Naive B cell (primary cell): ENCODE data around the gene MYO3B. TPM values are rescaled to one million over a fixed set of nuclear protein-coding genes. Genes with fewer than 3 reads are reported as not detected.

Source experiments
- ATAC-seq, 2 donors: fragments of 150-1000 bp; cut with Tn5 transposase; 2 replicates each; pipeline ENCODE4 v1.10.0; 2021; ENCODE audit warnings: low read depth in 2 of 2, mild to moderate bottlenecking in 2 of 2, moderate library complexity in 2 of 2
- DNase-seq: peaks from one replicate; pipeline ENCODE4 v3.0.0; 2022
- H3K27ac Mint-ChIP-seq, 6 donors: one replicate each; pipeline ENCODE4 v1.8.0; 2020 to 2022; ENCODE audit warnings: mild to moderate bottlenecking in 6 of 6, mixed read lengths in 6 of 6, moderate library complexity in 5 of 6, inconsistent platforms in 2 of 6
- H3K27me3 Mint-ChIP-seq, 3 donors: one replicate each; pipeline ENCODE4 v1.8.0; 2021 to 2022; ENCODE audit warnings: mixed read lengths in 3 of 3, mild to moderate bottlenecking in 1 of 3
- H3K36me3 Mint-ChIP-seq, 2 donors: one replicate each; pipeline ENCODE4 v1.8.0; 2020 to 2022; ENCODE audit warnings: mixed read lengths in 2 of 2, inconsistent platforms in 1 of 2, mild to moderate bottlenecking in 1 of 2
- H3K4me1 Mint-ChIP-seq, 3 donors: one replicate each; pipeline ENCODE4 v1.8.0; 2020 to 2022; ENCODE audit warnings: mixed read lengths in 3 of 3, inconsistent platforms in 1 of 3, mild to moderate bottlenecking in 1 of 3, moderate library complexity in 1 of 3
- H3K4me3 Mint-ChIP-seq, 8 donors: one replicate each; pipeline ENCODE4 v1.8.0; 2020 to 2022; ENCODE audit warnings: mild to moderate bottlenecking in 8 of 8, mixed read lengths in 8 of 8, moderate library complexity in 8 of 8, inconsistent platforms in 2 of 8
- H3K9me3 Mint-ChIP-seq, 7 donors: one replicate each; pipeline ENCODE4 v1.8.0; 2020 to 2022; ENCODE audit warnings: mixed read lengths in 7 of 7, mild to moderate bottlenecking in 5 of 7, inconsistent platforms in 2 of 7, moderate library complexity in 1 of 7
- polyA plus RNA-seq, 6 donors: library from polyadenylated mRNA; unstranded; fragments of 300-500 nt; fragmentation: Illumina TruSeq; gene quantifications; one replicate each; pipeline ENCODE4 v1.2.3, GENCODE V29; 2021; ENCODE audit warnings: low read depth in 6 of 6

MYO3B gene
- polyA plus RNA-seq, 6 donors from 2014 or later = not detected

- H3K27ac Mint-ChIP-seq = no peak overlapping the region
- H3K9me3 Mint-ChIP-seq = no peaks in the 10 kb centered on the region
- H3K4me3 Mint-ChIP-seq = no peak overlapping the region
- no peaks in the 10 kb centered on the region for H3K36me3 Mint-ChIP-seq
- DNase-seq (no peak), ATAC-seq (no peak)
- H3K27me3 Mint-ChIP-seq = peaks cover 30 to 61% (median 42%) of the 10 kb centered on the region in 3 donors
- H3K4me1 Mint-ChIP-seq = no peaks in the 10 kb centered on the region
Measured at GRCh38 chr2:170241756-170242155, 63.8 kb downstream of the MYO3B start.

GRCh38 chr2:170243118-170243837, 65.3 kb downstream of the MYO3B start:
- Mint-ChIP-seq H3K4me3 (no peak overlapping the region), H3K9me3 (no peaks in the 10 kb centered on the region), H3K27ac (no peak overlapping the region), H3K27me3 (peaks cover 25 to 47% (median 45%) of the 10 kb centered on the region in 3 donors), H3K36me3 (no peaks in the 10 kb centered on the region), H3K4me1 (no peaks in the 10 kb centered on the region)
- ATAC-seq (no peak), DNase-seq (no peak)

- Mint-ChIP-seq H3K27ac (no peak overlapping the region), H3K27me3 (peaks cover 23 to 41% (median 40%) of the 10 kb centered on the region in 3 donors), H3K9me3 (no peaks in the 10 kb centered on the region), H3K36me3 (no peaks in the 10 kb centered on the region), H3K4me1 (no peaks in the 10 kb centered on the region), H3K4me3 (no peak overlapping the region)
- DNase-seq = no peak
- ATAC-seq = no peak
Measured at GRCh38 chr2:170243898-170244297, 66.0 kb downstream of the MYO3B start.

DNA sequence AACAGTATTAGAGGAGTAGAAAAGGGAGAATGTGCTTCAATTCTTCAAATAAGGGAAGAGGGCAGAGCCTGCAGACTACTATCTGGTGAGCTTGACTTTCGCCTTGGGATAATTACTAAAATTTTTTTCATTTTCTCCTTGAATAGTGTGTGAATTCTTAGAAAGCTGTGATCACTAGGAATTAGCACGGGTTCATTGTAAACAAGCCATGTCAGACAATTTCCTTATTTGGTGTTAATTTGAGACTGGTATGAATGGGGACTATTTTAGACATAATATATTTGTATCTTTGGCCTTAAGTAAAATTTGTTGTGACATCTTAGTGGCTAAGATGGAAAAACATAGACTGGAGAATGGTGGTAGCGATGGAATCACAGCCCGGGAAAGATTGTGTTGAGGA, 66.6 kb downstream of the MYO3B start:
- ATAC-seq = no peak
- no peak overlapping the region for H3K27ac Mint-ChIP-seq
- H3K9me3 Mint-ChIP-seq = no peaks in the 10 kb centered on the region
- no peaks in the 10 kb centered on the region for H3K4me1 Mint-ChIP-seq
- H3K27me3 Mint-ChIP-seq = peaks cover 18 to 37% (median 36%) of the 10 kb centered on the region in 3 donors
- no peak overlapping the region for H3K4me3 Mint-ChIP-seq
- H3K36me3 Mint-ChIP-seq = no peaks in the 10 kb centered on the region
- DNase-seq = no peak

DNA sequence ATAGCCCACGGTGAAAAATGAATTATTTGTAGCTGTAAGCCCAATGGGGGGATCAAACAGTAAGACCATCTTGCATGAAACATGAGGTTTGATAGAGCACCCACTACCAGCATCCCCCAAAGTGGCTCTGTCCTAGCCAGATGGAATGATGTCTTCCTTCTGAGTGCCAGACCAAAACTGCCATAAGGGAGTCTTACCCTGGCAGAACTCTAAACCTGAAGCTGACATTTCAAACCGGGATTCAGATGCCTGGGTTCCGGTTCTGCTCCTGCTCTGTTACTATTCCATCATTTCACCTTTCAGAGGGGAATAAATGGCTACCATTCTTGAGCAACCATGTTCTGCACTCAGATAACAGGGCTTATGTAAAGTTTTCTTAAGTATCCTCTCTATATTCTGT, 67.4 kb downstream of the MYO3B start:
- no peaks in the 10 kb centered on the region for H3K36me3 Mint-ChIP-seq
- H3K4me3 Mint-ChIP-seq = no peak overlapping the region
- DNase-seq (no peak), ATAC-seq (no peak)
- no peaks in the 10 kb centered on the region for H3K9me3 Mint-ChIP-seq
- no peaks in the 10 kb centered on the region for H3K4me1 Mint-ChIP-seq
- H3K27me3 Mint-ChIP-seq = peaks cover 14 to 33% (median 28%) of the 10 kb centered on the region in 3 donors
- H3K27ac Mint-ChIP-seq = peak overlapping the region in 1 of 6 donors; percentile 17

- ATAC-seq (no peak), DNase-seq (no peak)
- Mint-ChIP-seq H3K36me3 (no peaks in the 10 kb centered on the region), H3K9me3 (no peaks in the 10 kb centered on the region), H3K4me3 (no peak overlapping the region), H3K4me1 (no peaks in the 10 kb centered on the region), H3K27me3 (peaks cover 7 to 30% (median 26%) of the 10 kb centered on the region in 3 donors), H3K27ac (no peak overlapping the region)
Measured at GRCh38 chr2:170247333-170247732, 69.4 kb downstream of the MYO3B start.

- Mint-ChIP-seq H3K4me1 (no peaks in the 10 kb centered on the region), H3K27me3 (peaks cover 6 to 31% (median 30%) of the 10 kb centered on the region in 3 donors), H3K4me3 (no peak overlapping the region), H3K9me3 (peaks cover 0 to 4% (median 0%) of the 10 kb centered on the region in 7 donors), H3K27ac (no peak overlapping the region), H3K36me3 (peaks cover 0 to 5% of the 10 kb centered on the region in 2 donors)
- DNase-seq (no peak), ATAC-seq (no peak)
Measured at GRCh38 chr2:170247882-170248393, 70.0 kb downstream of the MYO3B start.

- Mint-ChIP-seq H3K27me3 (peaks cover 9 to 34% (median 30%) of the 10 kb centered on the region in 3 donors), H3K36me3 (peaks cover 0 to 13% of the 10 kb centered on the region in 2 donors), H3K27ac (peak overlapping the region in 1 of 6 donors; percentile 16), H3K4me1 (no peaks in the 10 kb centered on the region), H3K4me3 (no peak overlapping the region), H3K9me3 (peaks cover 0 to 5% (median 0%) of the 10 kb centered on the region in 7 donors)
- ATAC-seq (no peak), DNase-seq (no peak)
Measured at GRCh38 chr2:170248574-170249393, 70.8 kb downstream of the MYO3B start.

DNA sequence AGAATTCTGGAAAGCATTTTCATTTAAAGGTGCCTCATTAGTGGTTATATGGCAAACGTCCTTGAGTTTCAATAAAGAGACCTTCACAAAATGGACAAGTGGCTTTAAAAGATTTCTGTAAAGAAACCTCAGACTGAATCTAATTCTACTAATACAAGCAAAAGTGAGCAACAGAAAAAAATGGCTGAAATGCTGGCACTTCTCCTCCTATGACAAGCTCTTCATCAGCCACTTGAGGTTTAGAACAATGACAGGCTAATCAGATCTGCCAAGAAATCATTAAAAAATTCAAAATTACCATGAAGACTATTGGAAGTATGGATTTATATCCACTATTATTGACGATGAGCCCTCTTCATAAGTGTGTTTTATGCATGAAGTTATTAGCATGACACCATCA, 71.8 kb downstream of the MYO3B start:
- DNase-seq (no peak), ATAC-seq (no peak)
- Mint-ChIP-seq H3K4me1 (no peaks in the 10 kb centered on the region), H3K4me3 (no peak overlapping the region), H3K36me3 (peaks cover 0 to 14% of the 10 kb centered on the region in 2 donors), H3K27ac (no peak overlapping the region), H3K9me3 (peaks cover 0 to 5% (median 0%) of the 10 kb centered on the region in 7 donors), H3K27me3 (peaks cover 11 to 31% (median 22%) of the 10 kb centered on the region in 3 donors)

GRCh38 chr2:170250584-170250983, 72.6 kb downstream of the MYO3B start:
- Mint-ChIP-seq H3K4me1 (no peaks in the 10 kb centered on the region), H3K27ac (no peak overlapping the region), H3K4me3 (no peak overlapping the region), H3K9me3 (peaks cover 0 to 5% (median 0%) of the 10 kb centered on the region in 7 donors), H3K36me3 (peaks cover 0 to 14% of the 10 kb centered on the region in 2 donors), H3K27me3 (peaks cover 11 to 31% (median 17%) of the 10 kb centered on the region in 3 donors)
- ATAC-seq (no peak), DNase-seq (no peak)

- no peak overlapping the region for H3K4me3 Mint-ChIP-seq
- ATAC-seq = no peak
- H3K27ac Mint-ChIP-seq = no peak overlapping the region
- peaks cover 0 to 23% (median 3%) of the 10 kb centered on the region in 7 donors for H3K9me3 Mint-ChIP-seq
- peaks cover 0 to 14% of the 10 kb centered on the region in 2 donors for H3K36me3 Mint-ChIP-seq
- DNase-seq = no peak
- no peaks in the 10 kb centered on the region for H3K4me1 Mint-ChIP-seq
- peaks cover 11 to 41% (median 20%) of the 10 kb centered on the region in 3 donors for H3K27me3 Mint-ChIP-seq
Measured at GRCh38 chr2:170252414-170252813, 74.5 kb downstream of the MYO3B start.

DNA sequence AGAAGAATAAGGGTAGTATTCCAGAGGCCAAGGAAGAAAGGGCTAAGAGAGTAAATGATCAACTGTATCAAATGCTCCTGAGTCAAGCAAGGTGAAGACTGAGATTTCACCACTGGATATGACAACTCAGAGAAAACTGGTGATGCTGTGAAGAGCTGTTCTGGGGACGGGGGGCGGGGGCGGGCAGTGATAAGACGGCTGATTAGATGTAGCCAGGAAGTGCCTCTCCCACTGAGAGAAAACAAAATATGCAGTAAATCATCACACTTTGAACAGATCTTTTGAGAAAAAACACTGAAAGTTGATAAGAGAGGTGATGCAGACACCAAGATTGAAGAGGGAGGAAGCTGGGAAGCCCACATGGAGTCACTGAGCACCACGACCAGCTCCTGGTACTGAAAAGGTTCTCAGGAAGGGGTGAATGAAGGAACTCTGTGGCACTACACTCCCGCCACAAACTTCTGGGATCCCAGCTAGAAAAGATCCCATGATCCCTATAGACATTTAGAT, 75.8 kb downstream of the MYO3B start:
- Mint-ChIP-seq H3K9me3 (peaks cover 0 to 24% (median 4%) of the 10 kb centered on the region in 7 donors), H3K27me3 (peaks cover 11 to 37% (median 25%) of the 10 kb centered on the region in 3 donors), H3K4me3 (no peak overlapping the region), H3K36me3 (peaks cover 0 to 14% of the 10 kb centered on the region in 2 donors), H3K4me1 (no peaks in the 10 kb centered on the region), H3K27ac (no peak overlapping the region)
- ATAC-seq (no peak), DNase-seq (no peak)

DNA sequence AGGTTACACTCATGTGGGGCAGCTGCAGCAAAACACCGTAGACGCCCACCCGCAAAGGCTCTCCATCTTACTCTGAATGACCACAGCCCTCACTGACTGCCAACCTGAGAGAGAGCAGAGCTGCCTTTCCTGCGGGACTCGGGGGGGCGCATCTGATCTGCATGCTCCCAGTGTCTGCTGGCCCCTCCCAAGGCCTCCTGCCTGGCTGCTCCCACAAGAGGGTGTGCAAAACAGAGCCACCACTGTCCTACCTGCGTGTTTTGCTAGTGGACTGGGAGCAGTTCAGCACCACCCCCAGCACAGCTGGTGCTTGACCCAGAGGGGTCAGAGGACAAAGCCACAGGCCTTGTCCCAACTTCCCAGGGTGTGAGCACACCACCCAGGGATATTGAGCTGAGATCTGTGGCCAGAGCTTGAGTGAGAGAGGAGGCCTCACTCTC, 76.4 kb downstream of the MYO3B start:
- Mint-ChIP-seq H3K27me3 (peaks cover 11 to 33% (median 25%) of the 10 kb centered on the region in 3 donors), H3K27ac (no peak overlapping the region), H3K9me3 (peaks cover 0 to 24% (median 4%) of the 10 kb centered on the region in 7 donors), H3K36me3 (peaks cover 0 to 14% of the 10 kb centered on the region in 2 donors), H3K4me3 (no peak overlapping the region), H3K4me1 (no peaks in the 10 kb centered on the region)
- ATAC-seq = no peak
- DNase-seq = no peak
